ENCODE results near the gene EFNA3. TPM values are rescaled to one million over a fixed set of nuclear protein-coding genes. Genes with fewer than 3 reads are reported as not detected.

The EFNA3 gene
- total RNA-seq, 1 donor from 2014 or later, result 2.9 TPM

DNA sequence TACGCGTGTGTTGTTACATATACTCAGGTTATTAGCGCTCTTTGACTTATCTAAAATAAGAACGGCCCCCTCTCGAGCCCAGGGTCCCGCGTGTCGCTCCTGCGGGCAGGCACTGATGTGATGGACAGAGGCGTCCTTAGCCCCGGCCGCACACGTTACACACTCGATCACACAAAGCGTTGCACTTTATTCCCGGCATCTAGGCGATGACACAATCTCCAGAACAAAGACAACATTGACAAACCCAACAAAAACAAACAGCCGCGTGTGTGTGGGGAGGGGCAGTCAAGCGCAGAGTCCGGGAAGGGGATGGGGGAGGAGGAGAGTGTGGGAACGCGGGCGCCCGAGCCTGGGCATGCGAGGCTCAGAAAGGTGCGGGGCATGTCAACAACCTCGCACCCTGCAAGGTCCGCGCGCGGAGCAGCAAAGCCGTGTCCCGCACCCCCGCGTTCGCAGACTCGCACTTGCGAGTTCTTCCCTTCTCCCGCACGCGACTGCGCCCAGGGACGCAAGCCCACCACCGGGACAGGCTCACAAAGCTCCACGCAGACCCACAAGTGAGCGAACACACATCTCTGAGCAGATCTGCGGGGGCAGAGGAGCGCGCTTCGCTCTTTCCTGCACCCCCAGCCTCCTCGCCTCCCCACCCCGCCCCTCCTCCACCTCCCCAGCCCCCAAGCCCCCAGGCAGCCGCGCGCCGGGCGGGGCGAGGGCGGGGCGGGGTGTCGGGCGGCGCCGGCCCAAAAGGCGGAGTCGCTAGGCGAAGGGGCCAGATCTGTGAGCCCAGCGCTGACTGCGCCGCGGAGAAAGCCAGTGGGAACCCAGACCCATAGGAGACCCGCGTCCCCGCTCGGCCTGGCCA lies 48.7 kb downstream of the EFNA3 start, which contains the start of gene EFNA1:
Gene EFNA1, plus strand, starts transcription at position 772 of the 862 bp plus-strand sequence. CDS start 102 bp downstream, outside the sequence.
- no peaks in the 10 kb centered on the region for H3K9me3 Mint-ChIP-seq (ENCODE audit: unreplicated experiment)
- H3K27me3 Mint-ChIP-seq (ENCODE audit: low read depth, unreplicated experiment), result peaks cover 1% of the 10 kb centered on the region
- FAIRE-seq (no peak), DNase-seq (ENCODE audit: low read depth) (peak; percentile 36)
- H3K9ac ChIP-seq (ENCODE audit: low read length), result peak within 1 kb of the TSS; percentile 77
- peaks cover 5% of the 10 kb centered on the region for H3K36me3 Mint-ChIP-seq (ENCODE audit: low read depth, unreplicated experiment)
- TF ChIP-seq, protein P1, sequence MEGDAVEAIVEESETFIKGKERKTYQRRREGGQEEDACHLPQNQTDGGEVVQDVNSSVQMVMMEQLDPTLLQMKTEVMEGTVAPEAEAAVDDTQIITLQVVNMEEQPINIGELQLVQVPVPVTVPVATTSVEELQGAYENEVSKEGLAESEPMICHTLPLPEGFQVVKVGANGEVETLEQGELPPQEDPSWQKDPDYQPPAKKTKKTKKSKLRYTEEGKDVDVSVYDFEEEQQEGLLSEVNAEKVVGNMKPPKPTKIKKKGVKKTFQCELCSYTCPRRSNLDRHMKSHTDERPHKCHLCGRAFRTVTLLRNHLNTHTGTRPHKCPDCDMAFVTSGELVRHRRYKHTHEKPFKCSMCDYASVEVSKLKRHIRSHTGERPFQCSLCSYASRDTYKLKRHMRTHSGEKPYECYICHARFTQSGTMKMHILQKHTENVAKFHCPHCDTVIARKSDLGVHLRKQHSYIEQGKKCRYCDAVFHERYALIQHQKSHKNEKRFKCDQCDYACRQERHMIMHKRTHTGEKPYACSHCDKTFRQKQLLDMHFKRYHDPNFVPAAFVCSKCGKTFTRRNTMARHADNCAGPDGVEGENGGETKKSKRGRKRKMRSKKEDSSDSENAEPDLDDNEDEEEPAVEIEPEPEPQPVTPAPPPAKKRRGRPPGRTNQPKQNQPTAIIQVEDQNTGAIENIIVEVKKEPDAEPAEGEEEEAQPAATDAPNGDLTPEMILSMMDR (IDR thresholded peaks at IDR 0.05; ENCODE audit: insufficient read depth, low read depth, low read length), result no peak
- no peak for TF ChIP-seq EZH2 (IDR thresholded peaks at IDR 0.05; ENCODE audit: insufficient read depth, low read length)
- no peaks in the 10 kb centered on the region for H4K20me1 ChIP-seq (ENCODE audit: insufficient read depth, low read length)
- peak within 1 kb of the TSS; percentile 90 for H3K4me2 ChIP-seq (ENCODE audit: low read length)
- H3K36me3 ChIP-seq (ENCODE audit: insufficient read depth, low read length), result no peaks in the 10 kb centered on the region
- H3K27ac Mint-ChIP-seq (ENCODE audit: unreplicated experiment), result peak within 1 kb of the TSS; percentile 95
- H3K4me3 ChIP-seq (ENCODE audit: insufficient read depth, low read depth, low read length), result peak within 1 kb of the TSS; percentile 55
- no peaks in the 10 kb centered on the region for H3K9me3 ChIP-seq (ENCODE audit: insufficient read depth, low read depth, low read length)
- no peaks in the 10 kb centered on the region for H3K79me2 ChIP-seq (ENCODE audit: insufficient read depth, low read length)
- no peak within 1 kb of the TSS for H3K27ac ChIP-seq (ENCODE audit: low read depth, low read length)
- H3K27me3 ChIP-seq (ENCODE audit: insufficient read depth, low read length), result peaks cover 48% of the 10 kb centered on the region
- peak within 1 kb of the TSS; percentile 81 for H2AFZ ChIP-seq (ENCODE audit: low read depth, low read length)
- peak within 1 kb of the TSS; percentile 87 for H3K4me3 Mint-ChIP-seq (ENCODE audit: unreplicated experiment)
- peaks cover 44% of the 10 kb centered on the region for H3K4me1 ChIP-seq (ENCODE audit: insufficient read depth, low read length)
- H3K4me1 Mint-ChIP-seq (ENCODE audit: low read depth, unreplicated experiment), result peaks cover 44% of the 10 kb centered on the region

DNA sequence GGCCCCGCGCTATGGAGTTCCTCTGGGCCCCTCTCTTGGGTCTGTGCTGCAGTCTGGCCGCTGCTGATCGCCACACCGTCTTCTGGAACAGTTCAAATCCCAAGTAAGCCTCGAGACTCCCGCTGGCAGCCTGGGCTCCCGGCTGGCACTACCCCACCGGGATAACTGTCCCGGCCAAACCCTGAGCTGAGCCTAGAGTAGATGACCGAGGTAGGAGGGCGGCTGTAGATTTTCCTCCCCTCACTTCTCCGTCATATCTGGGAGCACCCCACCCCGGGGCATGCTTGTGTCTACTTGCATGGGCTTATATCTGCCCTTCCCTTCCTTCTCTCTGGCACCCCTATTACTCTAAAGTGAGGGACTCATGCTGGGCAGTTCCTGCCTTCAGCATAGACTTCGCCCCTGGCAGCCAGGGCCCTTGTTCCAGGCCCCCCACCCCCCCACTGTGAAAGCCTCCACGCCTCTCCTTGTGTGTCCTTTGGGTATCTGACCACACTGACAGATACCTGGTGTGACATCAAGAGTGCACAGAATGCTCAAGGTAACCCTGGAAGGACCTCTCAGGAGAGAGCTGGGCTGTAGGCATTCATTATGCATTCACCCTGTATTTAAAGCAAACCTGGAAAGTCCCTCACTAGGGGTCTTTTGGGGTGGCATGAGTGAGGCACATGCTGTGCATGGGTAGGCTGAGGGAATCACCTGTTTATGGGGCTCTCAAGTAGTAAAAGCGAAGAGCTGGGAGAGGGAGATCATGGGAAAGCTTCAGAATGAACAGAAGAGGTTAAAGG lies 49.5 kb downstream of the EFNA3 start:
- peak overlapping the region; percentile 81 for H2AFZ ChIP-seq (ENCODE audit: low read depth, low read length)
- H3K4me1 ChIP-seq (ENCODE audit: insufficient read depth, low read length), result peaks cover 44% of the 10 kb centered on the region
- no peak for DNase-seq (ENCODE audit: low read depth)
- peak overlapping the region; percentile 55 for H3K4me3 ChIP-seq (ENCODE audit: insufficient read depth, low read depth, low read length)
- H3K79me2 ChIP-seq (ENCODE audit: insufficient read depth, low read length), result no peaks in the 10 kb centered on the region
- H3K9ac ChIP-seq (ENCODE audit: low read length), result peak overlapping the region; percentile 77
- Mint-ChIP-seq H3K9me3 (ENCODE audit: unreplicated experiment) (no peaks in the 10 kb centered on the region), H3K4me1 (ENCODE audit: low read depth, unreplicated experiment) (peaks cover 44% of the 10 kb centered on the region), H3K27me3 (ENCODE audit: low read depth, unreplicated experiment) (no peaks in the 10 kb centered on the region), H3K4me3 (ENCODE audit: unreplicated experiment) (peak overlapping the region; percentile 87), H3K36me3 (ENCODE audit: low read depth, unreplicated experiment) (peaks cover 5% of the 10 kb centered on the region), H3K27ac (ENCODE audit: unreplicated experiment) (peak overlapping the region; percentile 73)
- peak overlapping the region; percentile 90 for H3K4me2 ChIP-seq (ENCODE audit: low read length)
- no peaks in the 10 kb centered on the region for H3K36me3 ChIP-seq (ENCODE audit: insufficient read depth, low read length)
- H3K9me3 ChIP-seq (ENCODE audit: insufficient read depth, low read depth, low read length), result no peaks in the 10 kb centered on the region
- no peaks in the 10 kb centered on the region for H4K20me1 ChIP-seq (ENCODE audit: insufficient read depth, low read length)
- H3K27ac ChIP-seq (ENCODE audit: low read depth, low read length), result no peak overlapping the region
- FAIRE-seq, result no peak
- peaks cover 45% of the 10 kb centered on the region for H3K27me3 ChIP-seq (ENCODE audit: insufficient read depth, low read length)
- peak; percentile 37 for TF ChIP-seq EZH2 (IDR thresholded peaks at IDR 0.05; ENCODE audit: insufficient read depth, low read length)
- TF ChIP-seq, protein P1 (IDR thresholded peaks at IDR 0.05; ENCODE audit: insufficient read depth, low read depth, low read length), result no peak
